Esophagus squamous epithelium (tissue), 4 donors: Measurements from ENCODE around the gene MEN1.

Experiments used
- CTCF ChIP-seq, 6 experiments: fragments of 450-650 bp in 4 of 6; fragments of 200-600 bp in 2 of 6; sonication (generic) in 2 of 6; IDR thresholded peaks; one replicate each; pipeline ENCODE4 v1.5.1; 2016 to 2019; ENCODE audit warnings: antibody characterized with exemption in 6 of 6, mild to moderate bottlenecking in 4 of 6, moderate library complexity in 4 of 6
- POLR2A ChIP-seq, 4 donors: fragments of 450-650 bp; IDR thresholded peaks; one replicate each; pipeline ENCODE4 v1.6.1; 2017; ENCODE audit warnings: antibody characterized with exemption in 4 of 4, mild to moderate bottlenecking in 4 of 4, moderate library complexity in 3 of 4

- TF ChIP-seq CTCF (IDR thresholded peaks at IDR 0.05) (no peak), POLR2A (IDR thresholded peaks at IDR 0.05) (no peak)
Measured at GRCh38 chr11:64760759-64761420, 49.5 kb downstream of the MEN1 start.
